Heart right ventricle (tissue), 16 donors: Measurements from ENCODE around the gene ANKRD28. TPM values are rescaled to one million over a fixed set of nuclear protein-coding genes. Genes with fewer than 3 reads are reported as not detected.
A peak's percentile ranks its signal among the peaks of the same experiment; 100 is the strongest.

Source experiments
- ATAC-seq, 8 donors: fragments of 200-7000 bp; cut with Tn5 transposase; one replicate each; pipeline ENCODE4 v1.9.1; 2020; ENCODE audit warnings: mild to moderate bottlenecking in 8 of 8, moderate library complexity in 8 of 8, moderate number of reproducible peaks in 1 of 8
- DNase-seq, 2 donors: peaks; one replicate each; pipeline ENCODE4 v3.0.0-alpha.2; 2020
- H3K27ac ChIP-seq, 10 donors: fragments of 200-600 bp; sonication (generic) in 2 of 10; one replicate each; pipeline versions ENCODE4 v1.5.0 to v1.8.0; 2020 to 2022; ENCODE audit warnings: mild to moderate bottlenecking in 3 of 10
- H3K27me3 ChIP-seq, 7 donors: fragments of 200-600 bp; one replicate each; pipeline ENCODE4 v1.8.0; 2021 to 2022; ENCODE audit warnings: mild to moderate bottlenecking in 2 of 7
- H3K36me3 ChIP-seq, 9 donors: fragments of 200-600 bp; sonication (generic) in 1 of 9; one replicate each; pipeline versions ENCODE4 v1.5.0 to v1.8.0; 2020 to 2022; ENCODE audit warnings: mild to moderate bottlenecking in 2 of 9
- H3K4me1 ChIP-seq, 9 donors: fragments of 200-600 bp; sonication (generic) in 1 of 9; one replicate each; pipeline versions ENCODE4 v1.5.0 to v1.8.0; 2020 to 2022; ENCODE audit warnings: mild to moderate bottlenecking in 4 of 9
- H3K4me3 ChIP-seq, 10 donors: fragments of 200-600 bp; sonication (generic) in 2 of 10; one replicate each; pipeline versions ENCODE4 v1.5.0 to v1.8.0; 2020 to 2022; ENCODE audit warnings: mild to moderate bottlenecking in 7 of 10, moderate library complexity in 2 of 10
- H3K9me3 ChIP-seq, 11 donors: fragments of 200-600 bp in 10 of 11; sonication (generic) in 2 of 11; one replicate each; pipeline versions ENCODE4 v1.5.0 to v1.8.0; 2013 to 2022; ENCODE audit warnings: mild to moderate bottlenecking in 2 of 11, control low read depth in 1 of 11, moderate library complexity in 1 of 11
- WGBS, 2 donors: extraction: QIAGEN DNeasy Blood & Tissue Kit; methylation state at CpG; one replicate each; pipeline ENCODE4 v1.1.7; 2013; ENCODE audit warnings: inconsistent platforms in 1 of 2; 5-methylcytosine and 5-hydroxymethylcytosine counted together
- intact Hi-C, 10 donors: fragments of 100-400 bp; cut with DNase I; formaldehyde crosslinking; loops; one replicate each; pipeline versions ENCODE4 v1.11.1 to v1.14.2; 2022
- long read RNA-seq, 3 donors: library from polyadenylated mRNA; unstranded; transcript quantifications; one replicate each; pipeline ENCODE4 v2.0.0, GENCODE V29; 2020 to 2021
- polyA plus RNA-seq, 2 donors: library from polyadenylated mRNA; stranded (reverse); fragments of 200-250 nt; gene quantifications; one replicate each; pipeline ENCODE4 v1.2.3, GENCODE V29; 2013
- total RNA-seq, 10 donors: library from RNA; stranded (reverse); fragmentation: NEBNext Ultra II Directional in 3 of 10; extraction: Animal tissue kit (Norgen Biotek cat#: 25700) in 3 of 10; gene quantifications; one replicate each; pipeline versions ENCODE4 v1.2.1 to v1.2.4, GENCODE V29; 2021 to 2023
- TF ChIP-seq, protein P1 (sequence below), 9 donors: fragments of 200-600 bp; sonication (generic) in 2 of 9; IDR thresholded peaks; one replicate each; pipeline versions ENCODE4 v1.5.0 to v1.8.0; 2021 to 2022; ENCODE audit warnings: antibody characterized with exemption in 9 of 9, mild to moderate bottlenecking in 5 of 9, moderate library complexity in 1 of 9
- donor health status: Arrhythmogenic right ventricular cardiomyopathy.
- donor health status: ischemic (EF 13 %, LVEDD 7.1; RV severe dilation, severe dysfunction).
- donor health status: healthy with polysubstance abuse.
- donor health status: DM: no; HTN: yes; CAD: no.
- donor health status: DM: no; HTN: no; CAD: no.
- donor health status: ischemic (EF 25% LVEDD 6.9; RV normal size, moderate dysfunction).
- donor health status: ischemic (EF 25% LVEDD 5.7; RV mildly dilated, moderate dysfunction).
- donor health status: healthy.
- donor health status: DM: yes; HTN: yes; CAD: no.
- donor health status: Ischemic cardiomyopathy.
- donor health status: ischemic (EF 35%, LVEDD 5.7; RV mildly dilated, moderate dysfunction).
- donor health status: nonischemic (EF 11% LVEDD 7.7; RV severe dilation, severe dysfunction).
- donor health status: DM: yes; HTN: yes; CAD: no.
- donor health status: PGD.
- donor health status: ischemic (EF 29% LVEDD 5.4; RV normal size, mild dysfunction).
- donor health status: nonischemic (EF 23%, LVEDD 6.1; RV moderate dilation, normal function).

ANKRD28 gene
- total RNA-seq, result 10 to 100 TPM; 21.4 to 30.8 (median 27.2) TPM
- 1 to 10 TPM; 5.9 to 6.0 TPM for polyA plus RNA-seq
- long read RNA-seq, donor 1, full-length matches to known transcripts, result 8 of 23 reads
- long read RNA-seq, donor 1, partial matches to known transcripts, result 1 of 23 reads
- long read RNA-seq, donor 1, other reads (novel, unspliced or antisense), result 14 of 23 reads
- long read RNA-seq, donor 2, full-length matches to known transcripts, result 9 of 25 reads
- long read RNA-seq, donor 2, partial matches to known transcripts, result 2 of 25 reads
- long read RNA-seq, donor 2, other reads (novel, unspliced or antisense), result 14 of 25 reads
- long read RNA-seq, donor 3, partial matches to known transcripts, result 4 of 7 reads
- long read RNA-seq, donor 3, other reads (novel, unspliced or antisense), result 2 of 7 reads

DNA sequence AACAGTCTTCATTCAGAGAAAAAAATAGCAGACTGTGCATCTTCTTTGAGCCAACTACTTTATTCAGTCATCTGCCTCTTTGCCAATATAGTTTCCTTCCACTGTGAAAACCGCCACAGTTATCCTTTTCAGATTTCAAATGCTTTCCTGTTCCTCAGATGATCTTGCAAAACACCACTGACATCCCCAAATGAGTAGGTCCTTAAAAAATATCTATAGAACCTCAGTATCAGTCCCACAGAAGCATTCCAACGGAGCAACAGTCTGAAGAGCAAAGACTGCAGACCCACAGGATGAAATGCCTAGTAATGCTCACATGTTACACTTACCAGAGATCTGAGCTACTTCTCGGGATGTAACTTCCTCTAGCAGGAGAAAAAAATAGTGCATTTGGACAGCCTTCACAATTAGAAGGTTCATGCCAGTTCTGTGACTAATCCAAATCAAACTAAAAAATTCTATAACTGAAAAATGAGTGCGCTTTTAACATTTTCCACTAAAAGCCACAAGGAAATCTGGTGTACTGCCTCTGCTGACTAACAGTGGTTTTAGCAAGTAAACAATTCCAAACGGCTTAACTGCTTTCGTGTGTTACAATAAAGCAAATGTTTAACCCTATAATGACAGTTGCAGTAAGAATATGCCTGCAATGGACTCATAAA, at the start of gene ANKRD28:
ANKRD28 (minus strand) TSS at position 338 of the 662 bp plus-strand sequence. CDS start 1,458 bp downstream, outside the sequence.
- intact Hi-C loops, result loop anchor here in 1 of 10 donors (5.0 kb wide), 1 partner anchor 165 kb away; no protein-coding TSS in a partner anchor
- no peaks in the 10 kb centered on the region for H3K9me3 ChIP-seq
- DNase-seq (no peak), ATAC-seq (peak; percentile 59 to 81 (median 76))
- peaks cover 0 to 97% (median 20%) of the 10 kb centered on the region in 9 donors for H3K4me1 ChIP-seq
- peaks cover 0 to 4% (median 0%) of the 10 kb centered on the region in 9 donors for H3K36me3 ChIP-seq
- no peaks in the 10 kb centered on the region for H3K27me3 ChIP-seq
- TF ChIP-seq, protein P1, sequence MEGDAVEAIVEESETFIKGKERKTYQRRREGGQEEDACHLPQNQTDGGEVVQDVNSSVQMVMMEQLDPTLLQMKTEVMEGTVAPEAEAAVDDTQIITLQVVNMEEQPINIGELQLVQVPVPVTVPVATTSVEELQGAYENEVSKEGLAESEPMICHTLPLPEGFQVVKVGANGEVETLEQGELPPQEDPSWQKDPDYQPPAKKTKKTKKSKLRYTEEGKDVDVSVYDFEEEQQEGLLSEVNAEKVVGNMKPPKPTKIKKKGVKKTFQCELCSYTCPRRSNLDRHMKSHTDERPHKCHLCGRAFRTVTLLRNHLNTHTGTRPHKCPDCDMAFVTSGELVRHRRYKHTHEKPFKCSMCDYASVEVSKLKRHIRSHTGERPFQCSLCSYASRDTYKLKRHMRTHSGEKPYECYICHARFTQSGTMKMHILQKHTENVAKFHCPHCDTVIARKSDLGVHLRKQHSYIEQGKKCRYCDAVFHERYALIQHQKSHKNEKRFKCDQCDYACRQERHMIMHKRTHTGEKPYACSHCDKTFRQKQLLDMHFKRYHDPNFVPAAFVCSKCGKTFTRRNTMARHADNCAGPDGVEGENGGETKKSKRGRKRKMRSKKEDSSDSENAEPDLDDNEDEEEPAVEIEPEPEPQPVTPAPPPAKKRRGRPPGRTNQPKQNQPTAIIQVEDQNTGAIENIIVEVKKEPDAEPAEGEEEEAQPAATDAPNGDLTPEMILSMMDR (IDR thresholded peaks at IDR 0.05), result peak in 4 of 9 donors; percentile 18 to 33 (median 22)
- H3K4me3 ChIP-seq, result peak within 1 kb of the TSS in 9 of 10 donors; percentile 2 to 48 (median 38)
- peak within 1 kb of the TSS in 9 of 10 donors; percentile 14 to 86 (median 64) for H3K27ac ChIP-seq
- 8 to 16% methylated on average over 6 of the region's 6 CpGs for WGBS, 2 donors

DNA sequence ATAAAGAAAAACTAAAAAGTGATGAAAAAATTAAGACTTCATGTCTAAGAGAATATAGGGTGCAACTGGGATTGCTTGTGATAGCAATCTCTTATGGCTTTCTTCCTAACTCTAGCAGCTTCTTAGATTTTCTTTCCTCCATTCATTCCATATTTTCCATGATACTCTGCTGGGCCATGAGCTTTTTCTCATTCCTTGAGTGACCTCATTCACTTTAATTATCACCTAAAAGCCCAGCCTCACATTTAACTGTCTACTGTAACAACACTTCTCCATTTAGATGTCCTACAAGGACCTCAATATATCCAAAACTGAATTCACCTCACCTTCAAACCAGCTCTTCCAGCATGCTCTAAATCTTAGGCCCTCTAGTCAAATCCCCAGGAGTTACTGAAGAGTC, 49.5 kb upstream of the ANKRD28 start:
- Histone ChIP-seq H3K4me1 (peaks cover 0 to 12% (median 0%) of the 10 kb centered on the region in 9 donors), H3K36me3 (no peaks in the 10 kb centered on the region), H3K4me3 (no peak overlapping the region), H3K27ac (no peak overlapping the region), H3K9me3 (peaks cover 0 to 22% (median 5%) of the 10 kb centered on the region in 11 donors), H3K27me3 (no peaks in the 10 kb centered on the region)
- intact Hi-C loops, result no loop called here
- TF ChIP-seq, protein P1 (IDR thresholded peaks at IDR 0.05), result no peak
- ATAC-seq (no peak), DNase-seq (no peak)

DNA sequence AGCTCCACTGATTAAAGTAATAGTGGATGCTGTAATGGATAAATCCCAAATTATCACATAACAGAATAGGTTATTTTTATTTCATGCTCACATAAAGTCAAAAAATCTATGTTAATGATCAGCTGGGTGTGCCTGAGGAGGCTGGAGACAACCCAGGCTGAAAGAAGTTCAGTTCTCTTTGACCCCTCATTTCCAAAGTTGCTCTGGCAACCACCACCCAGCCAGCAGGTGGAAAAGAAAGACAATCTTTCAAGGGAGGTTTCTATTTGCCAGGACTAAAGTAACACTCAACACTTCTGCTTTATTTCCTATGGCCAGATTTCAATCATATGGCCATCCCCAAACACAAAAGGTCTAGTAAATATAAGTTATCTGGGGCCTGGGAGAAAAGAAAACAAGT, 48.8 kb upstream of the ANKRD28 start:
- Histone ChIP-seq H3K4me1 (peaks cover 0 to 12% (median 0%) of the 10 kb centered on the region in 9 donors), H3K4me3 (no peak overlapping the region), H3K36me3 (no peaks in the 10 kb centered on the region), H3K27ac (no peak overlapping the region), H3K9me3 (peaks cover 0 to 21% (median 4%) of the 10 kb centered on the region in 11 donors), H3K27me3 (no peaks in the 10 kb centered on the region)
- intact Hi-C loops, result no loop called here
- TF ChIP-seq, protein P1 (IDR thresholded peaks at IDR 0.05), result no peak
- ATAC-seq (no peak), DNase-seq (no peak)

DNA sequence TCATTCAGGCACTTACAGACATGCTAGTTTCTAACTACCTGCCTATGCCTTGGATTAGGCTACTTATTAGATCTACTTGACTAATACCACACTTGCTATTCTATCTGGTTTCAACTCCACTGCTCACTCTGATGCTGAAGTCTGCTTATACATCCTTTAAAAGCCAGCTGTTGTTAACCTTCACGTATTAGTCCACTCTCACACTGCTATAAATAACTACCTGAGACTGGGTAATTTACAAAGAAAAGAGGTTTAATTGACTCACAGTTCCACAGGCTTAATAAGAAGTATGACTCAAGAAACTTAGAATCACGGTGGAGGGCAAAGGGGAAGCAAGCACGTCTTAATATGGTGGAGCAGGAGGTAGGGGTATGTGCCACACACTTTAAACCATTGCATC, 47.7 kb upstream of the ANKRD28 start:
- H3K27ac ChIP-seq, result no peak overlapping the region

More for the DNA sequence above, 47.7 kb upstream of the ANKRD28 start:
- Histone ChIP-seq H3K4me3 (no peak overlapping the region), H3K27me3 (no peaks in the 10 kb centered on the region), H3K4me1 (peaks cover 0 to 12% (median 0%) of the 10 kb centered on the region in 9 donors), H3K36me3 (no peaks in the 10 kb centered on the region), H3K9me3 (peaks cover 0 to 29% (median 9%) of the 10 kb centered on the region in 11 donors)
- TF ChIP-seq, protein P1 (IDR thresholded peaks at IDR 0.05), result no peak
- DNase-seq (no peak), ATAC-seq (no peak)
- intact Hi-C loops, result no loop called here
- WGBS, 2 donors, result 78 to 80% methylated on average over 3 of the region's 3 CpGs
